ENCODE results near the gene MYO18B.

DNA sequence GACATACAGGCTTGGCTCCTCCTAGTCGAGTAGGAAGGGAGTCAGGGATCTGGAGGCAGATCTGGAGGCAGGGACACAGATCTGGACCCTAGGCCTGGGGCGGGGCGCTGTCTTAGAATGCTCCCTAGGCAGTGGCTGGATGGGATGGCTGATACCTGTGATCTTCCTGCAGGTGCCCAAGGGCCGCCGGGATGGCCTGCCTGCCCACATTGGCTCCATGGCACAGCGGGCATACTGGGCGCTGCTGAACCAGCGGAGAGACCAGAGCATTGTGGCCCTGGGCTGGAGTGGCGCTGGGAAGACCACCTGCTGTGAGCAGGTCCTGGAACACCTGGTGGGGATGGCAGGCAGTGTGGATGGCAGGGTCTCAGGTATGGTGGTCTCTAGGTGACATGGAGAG is 35.4 kb downstream of the MYO18B start:
- TF ChIP-seq, protein P1, sequence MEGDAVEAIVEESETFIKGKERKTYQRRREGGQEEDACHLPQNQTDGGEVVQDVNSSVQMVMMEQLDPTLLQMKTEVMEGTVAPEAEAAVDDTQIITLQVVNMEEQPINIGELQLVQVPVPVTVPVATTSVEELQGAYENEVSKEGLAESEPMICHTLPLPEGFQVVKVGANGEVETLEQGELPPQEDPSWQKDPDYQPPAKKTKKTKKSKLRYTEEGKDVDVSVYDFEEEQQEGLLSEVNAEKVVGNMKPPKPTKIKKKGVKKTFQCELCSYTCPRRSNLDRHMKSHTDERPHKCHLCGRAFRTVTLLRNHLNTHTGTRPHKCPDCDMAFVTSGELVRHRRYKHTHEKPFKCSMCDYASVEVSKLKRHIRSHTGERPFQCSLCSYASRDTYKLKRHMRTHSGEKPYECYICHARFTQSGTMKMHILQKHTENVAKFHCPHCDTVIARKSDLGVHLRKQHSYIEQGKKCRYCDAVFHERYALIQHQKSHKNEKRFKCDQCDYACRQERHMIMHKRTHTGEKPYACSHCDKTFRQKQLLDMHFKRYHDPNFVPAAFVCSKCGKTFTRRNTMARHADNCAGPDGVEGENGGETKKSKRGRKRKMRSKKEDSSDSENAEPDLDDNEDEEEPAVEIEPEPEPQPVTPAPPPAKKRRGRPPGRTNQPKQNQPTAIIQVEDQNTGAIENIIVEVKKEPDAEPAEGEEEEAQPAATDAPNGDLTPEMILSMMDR (IDR thresholded peaks at IDR 0.05 in 2 of 3, conservative IDR thresholded peaks at IDR 0.05 in 1 of 3; ENCODE audit: borderline replicate concordance in 1 of 3, insufficient read depth in 1 of 3, low read depth in 2 of 3, low read length in 2 of 3), result no peak
- no peak for TF ChIP-seq POLR2A (IDR thresholded peaks at IDR 0.05; ENCODE audit: borderline replicate concordance, extremely low read depth, insufficient read depth, insufficient read length)
- TF ChIP-seq, protein P2, sequence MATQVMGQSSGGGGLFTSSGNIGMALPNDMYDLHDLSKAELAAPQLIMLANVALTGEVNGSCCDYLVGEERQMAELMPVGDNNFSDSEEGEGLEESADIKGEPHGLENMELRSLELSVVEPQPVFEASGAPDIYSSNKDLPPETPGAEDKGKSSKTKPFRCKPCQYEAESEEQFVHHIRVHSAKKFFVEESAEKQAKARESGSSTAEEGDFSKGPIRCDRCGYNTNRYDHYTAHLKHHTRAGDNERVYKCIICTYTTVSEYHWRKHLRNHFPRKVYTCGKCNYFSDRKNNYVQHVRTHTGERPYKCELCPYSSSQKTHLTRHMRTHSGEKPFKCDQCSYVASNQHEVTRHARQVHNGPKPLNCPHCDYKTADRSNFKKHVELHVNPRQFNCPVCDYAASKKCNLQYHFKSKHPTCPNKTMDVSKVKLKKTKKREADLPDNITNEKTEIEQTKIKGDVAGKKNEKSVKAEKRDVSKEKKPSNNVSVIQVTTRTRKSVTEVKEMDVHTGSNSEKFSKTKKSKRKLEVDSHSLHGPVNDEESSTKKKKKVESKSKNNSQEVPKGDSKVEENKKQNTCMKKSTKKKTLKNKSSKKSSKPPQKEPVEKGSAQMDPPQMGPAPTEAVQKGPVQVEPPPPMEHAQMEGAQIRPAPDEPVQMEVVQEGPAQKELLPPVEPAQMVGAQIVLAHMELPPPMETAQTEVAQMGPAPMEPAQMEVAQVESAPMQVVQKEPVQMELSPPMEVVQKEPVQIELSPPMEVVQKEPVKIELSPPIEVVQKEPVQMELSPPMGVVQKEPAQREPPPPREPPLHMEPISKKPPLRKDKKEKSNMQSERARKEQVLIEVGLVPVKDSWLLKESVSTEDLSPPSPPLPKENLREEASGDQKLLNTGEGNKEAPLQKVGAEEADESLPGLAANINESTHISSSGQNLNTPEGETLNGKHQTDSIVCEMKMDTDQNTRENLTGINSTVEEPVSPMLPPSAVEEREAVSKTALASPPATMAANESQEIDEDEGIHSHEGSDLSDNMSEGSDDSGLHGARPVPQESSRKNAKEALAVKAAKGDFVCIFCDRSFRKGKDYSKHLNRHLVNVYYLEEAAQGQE (IDR thresholded peaks at IDR 0.05; ENCODE audit: low read depth), result no peak
- no peak for TF ChIP-seq ZNF274 (IDR thresholded peaks at IDR 0.05; ENCODE audit: low read depth, low read length)
- no peak for TF ChIP-seq ZFX (IDR thresholded peaks at IDR 0.05)
